GM12892 (cell line): ENCODE results near the gene ARHGEF4.

ENCODE experiments used
- POLR2A ChIP-seq: IDR thresholded peaks from 2 replicates; pipeline ENCODE4 v1.6.1; 2011; ENCODE audit warnings: low read depth, low read length, control low read depth
- POLR2AphosphoS5 ChIP-seq: IDR thresholded peaks from 2 replicates; pipeline ENCODE4 v1.6.1; 2011; ENCODE audit warnings: low read depth, low read length, control low read depth
- TAF1 ChIP-seq: IDR thresholded peaks from 2 replicates; pipeline ENCODE4 v1.6.1; 2011; ENCODE audit warnings: low read depth, mild to moderate bottlenecking, control low read depth, low read length, borderline replicate concordance

DNA sequence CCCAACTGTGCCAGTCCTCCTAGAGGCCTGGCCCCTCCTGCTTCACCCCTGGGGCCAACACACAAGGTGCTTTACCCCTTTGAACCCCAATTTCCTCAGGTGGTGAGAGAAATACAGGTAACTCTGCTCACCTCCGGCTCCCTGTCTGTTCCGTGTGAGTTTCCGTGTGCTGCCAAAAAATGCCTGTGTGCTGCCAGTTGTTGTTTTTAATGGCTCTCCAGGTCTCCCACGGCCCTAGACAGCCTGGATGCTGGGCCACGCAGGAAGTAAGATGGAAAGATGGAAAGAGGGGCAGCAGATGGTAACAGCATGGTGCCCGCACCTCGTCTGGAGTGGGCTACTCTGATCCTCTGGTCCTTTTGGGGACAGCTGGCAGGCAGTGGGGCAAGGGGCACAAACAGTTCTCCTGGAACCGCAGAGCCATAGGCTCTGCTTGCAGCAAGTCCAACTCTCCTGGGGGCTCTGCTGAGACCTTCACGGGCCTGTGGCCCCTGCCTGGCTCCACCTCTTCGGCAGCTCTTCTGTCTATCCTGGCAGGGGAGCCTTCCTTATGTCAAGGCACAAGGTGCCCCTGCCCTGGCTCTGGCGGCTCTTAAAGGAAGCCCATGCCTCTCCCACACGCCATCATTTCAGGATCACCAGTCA lies 4.3 kb upstream of the ARHGEF4 start:
- no peak for TF ChIP-seq TAF1
- TF ChIP-seq POLR2A = no peak
- TF ChIP-seq POLR2AphosphoS5 = no peak
